Iris pigment epithelial cell (primary cell): ENCODE measurements around the gene TOR1A.

ENCODE experiments used
- DNase-seq: peaks from one replicate; pipeline ENCODE4 v3.0.0-alpha.2; 2011; ENCODE audit warnings: low read depth

Gene TOR1A, protein sequence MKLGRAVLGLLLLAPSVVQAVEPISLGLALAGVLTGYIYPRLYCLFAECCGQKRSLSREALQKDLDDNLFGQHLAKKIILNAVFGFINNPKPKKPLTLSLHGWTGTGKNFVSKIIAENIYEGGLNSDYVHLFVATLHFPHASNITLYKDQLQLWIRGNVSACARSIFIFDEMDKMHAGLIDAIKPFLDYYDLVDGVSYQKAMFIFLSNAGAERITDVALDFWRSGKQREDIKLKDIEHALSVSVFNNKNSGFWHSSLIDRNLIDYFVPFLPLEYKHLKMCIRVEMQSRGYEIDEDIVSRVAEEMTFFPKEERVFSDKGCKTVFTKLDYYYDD

DNA sequence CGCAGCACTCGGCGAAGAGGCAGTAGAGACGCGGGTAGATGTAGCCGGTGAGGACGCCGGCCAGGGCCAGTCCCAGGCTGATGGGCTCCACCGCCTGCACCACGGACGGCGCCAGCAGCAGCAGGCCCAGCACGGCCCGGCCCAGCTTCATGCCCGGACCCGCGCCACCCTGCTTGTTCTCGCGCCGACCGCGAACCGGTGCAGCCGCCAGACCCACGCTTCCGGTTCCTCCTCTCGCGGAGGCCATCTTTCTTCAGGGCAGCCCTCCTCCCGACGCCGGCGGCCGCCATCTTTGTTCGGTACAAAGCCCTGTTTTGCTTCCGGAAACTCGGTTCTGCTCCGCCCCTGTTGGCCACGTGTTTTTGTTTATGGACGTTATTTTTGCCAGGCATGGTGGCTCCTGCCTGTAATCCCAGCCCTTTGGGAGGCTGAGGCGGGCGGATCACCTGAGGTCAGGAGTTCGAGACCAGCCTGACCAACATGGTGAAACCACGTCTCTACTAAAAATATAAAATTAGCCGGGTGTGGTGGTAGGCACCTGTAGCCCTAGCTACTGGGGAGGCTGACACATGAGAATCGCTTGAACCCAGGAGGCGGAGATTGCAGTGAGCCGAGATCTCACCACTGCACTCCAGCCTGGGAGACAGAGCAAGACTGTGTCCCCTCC, at the start of gene TOR1A:
Gene TOR1A (minus strand): TSS at position 202 of the 667 bp plus-strand sequence. CDS start 51 bp downstream, at position 151.
- peak; percentile 94 for DNase-seq

DNA sequence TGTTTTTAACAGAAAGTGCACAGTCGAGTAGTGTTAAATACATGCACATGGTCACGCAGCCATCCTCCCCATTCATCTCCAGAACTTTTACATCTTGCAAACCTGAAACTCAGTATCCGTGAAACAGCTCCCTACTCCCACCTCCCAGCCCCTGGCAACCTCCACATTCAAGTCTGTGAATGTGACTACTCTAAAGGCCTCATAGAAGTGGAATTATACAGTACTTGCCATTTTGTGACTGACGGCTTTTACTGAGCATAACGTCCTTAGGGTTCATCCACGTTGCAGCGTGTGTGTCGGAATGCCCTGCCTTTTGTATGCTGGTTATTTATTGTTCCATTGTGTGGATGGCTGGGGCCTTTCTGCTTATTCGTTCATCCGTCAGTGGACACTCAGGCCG, 47.1 kb upstream of the TOR1A start:
- DNase-seq = no peak

DNA sequence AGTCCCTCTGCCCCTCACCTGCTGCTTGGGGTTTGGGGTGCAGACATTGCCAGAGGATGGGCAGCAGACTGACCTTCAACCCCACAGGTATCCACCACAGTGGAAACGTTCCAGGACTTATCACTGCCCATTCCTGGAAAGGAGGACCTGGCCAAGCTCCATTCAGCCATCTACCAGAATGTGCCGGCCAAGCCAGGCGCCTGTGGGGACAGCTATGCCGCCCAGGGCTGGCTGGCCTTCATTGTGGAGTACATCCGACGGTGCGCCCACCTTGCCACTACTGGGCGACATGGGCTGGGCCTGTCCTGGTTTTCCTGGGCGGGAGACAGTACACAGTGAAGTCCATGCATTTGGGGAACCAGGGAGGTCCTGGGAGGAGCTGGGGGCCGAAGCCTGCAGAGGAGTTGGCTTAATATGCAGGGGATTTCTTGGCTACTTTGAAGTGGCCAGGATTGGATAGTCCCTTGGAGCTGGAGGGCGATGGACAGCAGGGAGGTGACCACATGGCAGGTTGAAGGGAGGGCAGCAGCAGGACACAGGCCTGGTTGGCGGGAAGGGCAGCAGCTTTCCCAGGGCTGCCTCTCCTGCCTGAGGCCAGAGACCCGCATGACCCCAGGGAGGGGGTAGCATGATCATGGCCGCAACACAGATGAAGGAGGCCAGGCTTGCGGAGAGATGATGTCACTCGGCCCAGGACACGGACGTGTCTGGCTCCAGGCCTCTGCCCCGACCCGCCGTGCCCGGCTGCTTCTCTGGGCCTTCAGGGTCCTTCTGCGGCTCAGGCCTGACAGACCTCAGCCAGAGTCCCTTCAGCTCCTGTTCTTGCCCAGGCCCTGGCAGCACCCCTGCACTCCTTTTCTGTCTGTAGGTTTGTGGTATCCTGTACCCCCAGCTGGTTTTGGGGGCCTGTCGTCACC, 45.9 kb upstream of the TOR1A start:
- DNase-seq = no peak

DNA sequence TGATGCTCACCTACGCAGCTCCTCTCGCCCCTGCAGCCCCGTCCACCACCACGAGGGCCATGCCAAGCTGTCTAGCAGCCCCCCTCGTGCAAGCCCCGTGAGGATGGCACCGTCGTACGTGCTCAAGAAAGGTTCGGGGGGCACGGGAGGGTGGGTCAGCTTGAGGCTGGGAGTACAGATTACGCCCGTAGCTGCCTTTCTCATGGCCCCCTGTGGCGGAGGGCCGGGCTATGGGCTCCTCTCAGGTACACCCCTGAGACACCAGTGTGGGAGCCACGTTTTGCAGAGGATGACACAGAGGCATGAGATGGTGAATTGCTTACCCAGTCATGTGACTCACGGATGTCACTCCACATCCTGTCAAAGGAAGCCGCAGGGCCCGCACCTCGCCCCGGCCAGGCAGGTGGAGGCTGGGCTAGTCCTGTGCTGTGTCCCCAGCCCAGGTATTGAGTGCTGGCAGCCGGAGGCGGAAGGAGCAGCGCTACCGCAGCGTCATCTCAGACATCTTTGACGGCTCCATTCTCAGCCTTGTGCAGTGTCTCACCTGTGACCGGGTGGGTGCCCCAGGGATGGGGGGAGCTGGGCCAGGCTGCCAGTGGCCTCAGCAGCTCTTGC, 45.0 kb upstream of the TOR1A start:
- no peak for DNase-seq

DNA sequence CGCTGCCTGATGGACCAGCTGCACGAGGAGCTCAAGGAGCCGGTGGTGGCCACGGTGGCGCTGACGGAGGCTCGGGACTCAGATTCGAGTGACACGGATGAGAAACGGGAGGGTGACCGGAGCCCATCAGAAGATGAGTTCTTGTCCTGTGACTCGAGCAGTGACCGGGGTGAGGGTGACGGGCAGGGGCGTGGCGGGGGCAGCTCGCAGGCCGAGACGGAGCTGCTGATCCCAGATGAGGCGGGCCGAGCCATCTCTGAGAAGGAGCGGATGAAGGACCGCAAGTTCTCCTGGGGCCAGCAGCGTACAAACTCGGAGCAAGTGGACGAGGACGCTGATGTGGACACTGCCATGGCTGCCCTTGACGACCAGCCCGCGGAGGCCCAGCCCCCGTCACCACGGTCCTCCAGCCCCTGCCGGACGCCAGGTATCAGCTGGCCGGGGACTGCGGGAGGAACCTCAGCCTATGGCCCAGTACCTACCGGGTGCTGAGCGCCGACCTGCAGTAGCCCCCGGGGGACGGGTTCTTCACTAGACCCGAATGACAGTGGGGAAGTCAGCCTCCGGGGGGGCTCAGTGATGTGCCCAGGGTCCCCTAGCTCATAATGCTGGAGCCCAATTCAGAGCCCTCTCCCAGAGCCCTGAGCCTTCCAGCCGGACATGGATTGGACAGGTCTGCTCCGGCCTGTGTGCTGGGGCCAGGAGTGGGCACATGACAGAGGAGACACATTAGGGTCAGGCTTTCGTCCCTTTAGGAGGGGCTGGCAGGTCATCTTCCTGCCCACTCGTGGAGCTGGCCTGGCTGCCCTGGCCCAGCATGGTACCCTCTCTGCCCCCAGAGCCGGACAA, 44.3 kb upstream of the TOR1A start:
- DNase-seq = no peak

DNA sequence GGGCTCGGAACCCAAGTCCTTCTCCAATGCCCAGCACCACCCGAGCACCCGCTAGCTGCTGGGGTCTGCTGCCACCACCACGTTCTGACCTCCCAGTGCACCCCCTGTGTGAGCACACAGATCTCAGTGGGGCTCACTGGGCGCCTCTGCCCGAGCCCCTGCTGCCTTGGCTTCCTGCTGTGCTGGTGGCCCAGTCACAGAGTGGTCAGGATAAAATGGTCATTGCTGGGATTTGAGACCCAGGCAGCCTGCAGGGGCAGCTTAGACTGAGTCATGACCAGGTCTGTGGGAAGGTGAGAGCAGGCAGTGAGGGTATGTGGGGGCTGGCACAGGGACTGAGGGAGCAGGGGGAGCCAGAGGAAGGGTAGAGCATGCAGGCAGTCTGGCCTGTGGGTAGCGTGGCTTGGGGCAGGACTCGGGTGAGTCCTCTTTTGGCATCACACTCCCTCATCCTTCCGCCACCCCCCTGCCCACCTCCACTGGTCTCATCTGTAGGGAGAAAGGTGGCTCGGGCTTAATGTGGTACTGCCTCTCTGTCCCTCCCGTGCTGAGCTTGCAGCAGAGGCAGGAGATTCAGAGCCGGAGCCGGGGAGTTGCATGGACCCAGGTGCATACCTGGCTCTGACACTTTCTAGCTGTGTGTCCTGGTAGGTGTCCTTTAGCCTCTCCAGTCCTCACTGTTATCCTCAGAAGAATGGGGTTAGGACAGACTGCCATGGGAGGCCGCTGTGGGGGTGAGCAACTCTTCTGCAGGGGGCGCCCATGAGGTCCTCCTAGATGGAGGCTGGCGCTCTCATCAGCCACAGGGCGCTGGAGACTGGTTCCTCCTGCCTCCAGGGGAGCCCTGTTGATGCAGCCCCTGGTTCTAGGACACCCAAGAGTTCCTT, 43.4 kb upstream of the TOR1A start:
- no peak for DNase-seq

DNA sequence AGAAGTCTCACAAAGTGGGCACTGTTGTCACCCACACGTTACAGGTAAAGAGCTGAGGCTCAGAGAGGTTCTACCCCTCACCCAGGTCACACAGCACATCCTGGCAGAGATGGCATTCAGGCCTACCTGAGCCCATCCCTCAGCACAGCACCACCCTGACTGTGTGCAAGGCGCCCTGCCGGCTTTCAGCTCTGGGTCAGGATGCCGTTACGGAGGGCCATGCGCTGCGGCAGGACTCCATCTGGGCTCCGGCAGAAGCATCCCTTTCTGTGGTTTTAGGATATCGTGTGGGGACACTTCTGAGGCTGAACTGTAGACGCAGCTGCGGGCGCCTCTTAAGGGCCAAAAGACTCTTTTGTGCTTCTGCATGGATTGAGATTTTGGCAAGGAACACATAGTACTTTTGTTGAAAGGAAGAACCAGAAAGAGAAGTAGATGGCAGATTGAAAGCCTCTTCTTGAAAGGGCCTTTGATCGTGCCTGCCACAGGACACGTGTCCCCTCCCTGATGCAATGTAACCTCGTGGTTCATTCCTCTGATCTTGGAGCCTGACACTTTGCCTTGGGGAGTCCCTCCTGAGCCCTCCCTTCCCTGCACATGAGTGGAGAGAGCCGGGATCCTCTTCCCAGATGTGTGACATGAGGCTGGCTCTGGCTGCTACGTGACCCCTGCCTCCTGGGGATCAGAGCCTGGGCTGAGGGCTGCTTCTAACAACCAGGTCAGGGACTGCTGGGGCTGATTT, 42.6 kb upstream of the TOR1A start:
- DNase-seq = no peak

DNA sequence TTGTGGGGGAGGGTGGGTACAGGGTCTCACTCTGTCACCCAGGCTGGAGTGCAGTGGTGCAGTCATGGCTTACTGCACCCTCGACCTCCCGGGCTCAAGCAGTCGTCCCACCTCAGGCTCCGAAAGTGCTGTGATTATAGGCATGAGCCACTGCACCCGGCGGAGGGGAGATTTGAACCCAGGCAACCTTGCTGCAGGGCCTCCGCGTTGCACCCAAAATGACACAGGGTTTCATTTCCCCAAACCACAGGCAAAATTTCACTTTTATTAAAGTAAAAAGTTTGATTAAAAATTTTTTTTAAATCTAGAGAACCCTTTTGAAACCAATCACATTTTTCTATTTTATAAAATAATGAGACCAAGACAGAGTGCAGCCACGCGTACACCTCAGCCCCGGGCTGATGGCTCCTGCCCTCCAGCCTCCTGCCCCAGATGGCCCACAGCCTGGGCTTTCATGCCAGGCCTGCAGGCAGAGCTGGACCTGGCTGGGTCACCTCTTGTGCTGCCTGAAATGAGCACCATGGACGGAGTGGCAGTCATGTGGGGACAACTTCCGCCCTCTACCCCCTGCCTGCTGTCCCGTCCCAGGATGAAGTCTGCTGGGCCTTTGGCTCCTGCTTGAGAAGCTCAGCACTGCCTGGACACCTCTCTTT, 41.9 kb upstream of the TOR1A start:
- no peak for DNase-seq

DNA sequence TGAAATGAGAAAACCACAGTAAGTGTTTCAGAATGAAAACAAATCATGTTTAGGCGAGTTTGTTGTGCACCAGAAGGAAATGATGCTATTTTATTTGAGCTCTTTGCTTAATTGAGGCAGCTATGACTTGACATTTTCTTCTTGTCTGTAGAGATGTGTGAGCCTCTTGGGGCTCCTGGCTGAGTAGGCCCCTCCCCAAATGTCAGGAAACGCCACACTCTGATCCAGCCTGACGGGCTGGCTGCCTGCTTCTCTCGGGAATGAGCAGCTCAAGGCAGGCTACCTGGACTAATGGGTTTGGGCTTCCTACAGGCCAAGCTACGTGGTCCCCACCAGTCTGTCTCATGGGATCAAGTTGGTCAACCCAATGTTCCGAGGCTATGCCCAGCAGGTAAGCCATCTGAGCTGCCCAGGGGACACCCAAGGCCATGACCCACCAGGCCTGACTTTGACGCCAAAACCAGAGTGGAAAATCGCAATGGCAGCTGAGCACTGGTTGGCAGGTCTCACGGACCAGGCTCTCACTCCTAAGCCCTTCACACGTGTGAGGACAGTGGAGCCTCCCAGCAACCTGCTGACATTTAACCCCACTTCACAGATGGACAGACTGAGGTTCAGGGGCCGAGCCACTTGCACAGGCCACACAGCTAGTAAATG, 41.2 kb upstream of the TOR1A start:
- no peak for DNase-seq

DNA sequence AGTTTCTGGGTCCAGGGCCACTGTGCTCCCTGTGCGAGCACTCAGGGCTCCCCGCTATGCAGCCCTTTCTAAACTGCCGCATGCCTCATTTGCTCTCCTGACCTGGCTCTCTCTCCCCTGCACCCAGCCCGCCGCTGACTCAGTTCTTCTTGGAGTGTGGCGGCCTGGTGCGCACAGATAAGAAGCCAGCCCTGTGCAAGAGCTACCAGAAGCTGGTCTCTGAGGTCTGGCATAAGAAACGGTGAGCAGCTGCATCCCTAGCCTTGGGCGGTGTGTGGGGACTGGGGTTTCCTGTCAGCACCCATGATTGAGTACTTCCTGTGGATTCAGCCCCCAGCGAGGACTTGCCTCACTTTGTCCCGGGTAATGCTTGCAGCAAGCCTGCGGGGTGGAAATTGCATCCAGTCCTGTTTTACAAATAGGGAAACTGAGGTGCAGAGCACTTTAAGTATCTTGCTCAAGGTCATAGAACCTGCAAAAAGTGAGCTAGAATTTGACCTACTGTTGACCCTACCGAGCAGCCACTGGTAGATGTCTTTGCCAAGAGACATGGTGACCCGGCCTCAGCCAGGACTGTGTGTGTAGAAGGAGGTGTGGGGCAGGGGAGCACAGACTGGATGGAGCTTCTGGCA, 39.2 kb upstream of the TOR1A start:
- peak; percentile 93 for DNase-seq

DNA sequence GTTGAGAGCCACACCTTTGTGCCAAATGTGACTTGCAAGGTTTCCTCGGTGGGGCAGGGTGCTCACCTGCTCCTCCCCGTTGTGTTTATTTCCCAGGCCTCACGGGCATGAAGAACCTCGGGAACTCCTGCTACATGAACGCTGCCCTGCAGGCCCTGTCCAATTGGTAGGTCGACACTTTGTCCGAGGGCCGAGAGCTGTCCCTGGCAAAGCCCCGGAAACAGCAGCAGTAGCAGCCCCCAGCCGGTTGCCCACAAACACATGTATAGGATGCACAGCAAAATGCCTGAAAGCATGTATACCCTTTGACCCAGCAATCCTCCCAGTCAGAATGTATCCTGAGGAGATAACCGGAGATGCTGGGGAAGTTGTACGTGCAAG, 37.5 kb upstream of the TOR1A start:
- DNase-seq = no peak

DNA sequence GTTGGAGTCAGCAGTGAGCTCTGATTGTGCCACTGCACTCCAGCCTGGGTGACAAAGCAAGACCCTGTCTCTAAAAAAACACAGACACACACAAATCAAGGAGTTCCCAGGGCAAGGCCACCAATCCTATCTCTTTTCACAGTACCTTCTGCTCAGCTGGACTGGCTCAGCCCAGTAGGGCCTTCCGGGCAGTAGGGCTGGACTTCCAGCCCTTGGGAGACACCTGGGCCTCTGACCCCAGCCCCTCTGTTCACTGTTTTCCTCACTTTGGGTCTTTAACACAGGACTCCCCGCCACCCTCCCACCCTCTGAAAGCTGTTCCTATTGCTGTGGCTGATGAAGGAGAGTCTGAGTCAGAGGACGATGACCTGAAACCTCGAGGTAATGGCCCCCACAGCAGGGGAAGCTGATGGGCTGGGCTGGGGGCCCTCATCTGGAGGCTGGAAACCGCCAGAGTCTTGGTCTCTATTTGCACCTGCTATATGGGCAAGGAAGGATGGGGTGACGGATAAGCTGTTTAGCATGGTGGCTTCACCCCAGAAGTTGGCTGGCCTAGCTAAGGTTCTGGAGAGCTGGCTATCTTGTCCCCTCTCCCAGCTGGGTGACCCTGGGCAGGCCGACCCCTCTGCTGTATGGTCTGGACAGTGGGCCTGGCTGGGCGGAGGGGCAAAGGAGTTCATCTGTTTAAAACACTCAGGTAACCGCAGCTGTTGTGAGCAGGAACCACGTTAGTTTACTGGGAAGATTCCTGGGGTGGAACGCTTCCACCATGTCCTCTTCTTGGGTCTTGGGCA, 36.9 kb upstream of the TOR1A start:
- no peak for DNase-seq

DNA sequence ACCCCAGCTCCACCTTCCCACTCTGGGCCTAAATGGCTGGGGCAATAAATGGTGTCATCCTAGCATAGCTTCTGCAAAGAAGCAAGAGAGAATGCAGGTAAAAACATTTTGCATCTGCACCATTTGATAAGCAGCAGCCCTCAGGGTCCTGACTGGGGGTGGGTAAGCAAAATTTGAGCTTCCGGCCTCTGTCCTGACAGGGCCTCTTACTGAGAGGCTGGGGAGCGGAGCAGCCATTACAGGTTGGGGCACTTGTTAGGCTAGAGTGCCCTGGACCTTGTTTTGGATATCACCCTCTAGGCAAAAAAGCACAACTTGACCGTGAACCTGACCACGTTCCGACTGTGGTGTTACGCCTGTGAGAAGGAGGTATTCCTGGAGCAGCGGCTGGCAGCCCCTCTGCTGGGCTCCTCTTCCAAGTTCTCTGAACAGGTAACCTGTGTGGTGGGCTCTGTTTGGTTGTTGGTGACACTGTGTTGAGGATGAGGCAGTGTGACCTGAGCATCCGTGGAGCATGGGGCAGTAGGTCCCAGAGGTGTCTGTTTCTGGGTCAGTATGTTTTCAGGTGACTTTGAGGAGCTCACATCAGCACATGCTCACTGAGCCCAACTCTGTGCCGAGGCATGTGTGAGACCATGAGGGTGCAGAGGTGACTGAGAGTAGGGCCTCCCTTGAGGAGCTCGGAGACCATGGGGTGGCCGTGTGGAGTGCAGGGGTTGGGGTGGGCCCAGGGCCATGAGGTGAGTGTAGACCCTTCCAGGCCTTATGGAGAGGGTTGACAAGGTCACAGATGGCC, 34.4 kb upstream of the TOR1A start:
- DNase-seq = no peak

DNA sequence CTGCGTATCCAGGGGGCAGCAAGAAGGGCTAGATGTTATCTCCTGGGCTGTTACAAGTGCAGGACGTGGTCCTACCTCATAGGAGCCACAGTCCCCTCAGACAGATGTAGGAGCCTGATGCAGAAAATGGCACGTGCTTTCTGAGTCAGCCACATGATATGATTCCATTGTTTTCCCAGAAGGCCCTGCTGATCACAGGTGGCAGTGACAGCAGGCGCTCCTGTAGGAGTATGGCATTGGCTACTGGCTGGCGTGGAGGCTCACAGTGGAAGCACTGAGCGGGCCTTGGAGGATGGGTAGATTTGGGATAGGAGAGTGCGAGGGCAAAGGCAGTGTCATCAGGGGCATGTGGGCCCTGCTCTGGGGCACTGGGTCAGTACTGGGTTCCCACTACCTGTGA, 33.3 kb upstream of the TOR1A start:
- DNase-seq = no peak

DNA sequence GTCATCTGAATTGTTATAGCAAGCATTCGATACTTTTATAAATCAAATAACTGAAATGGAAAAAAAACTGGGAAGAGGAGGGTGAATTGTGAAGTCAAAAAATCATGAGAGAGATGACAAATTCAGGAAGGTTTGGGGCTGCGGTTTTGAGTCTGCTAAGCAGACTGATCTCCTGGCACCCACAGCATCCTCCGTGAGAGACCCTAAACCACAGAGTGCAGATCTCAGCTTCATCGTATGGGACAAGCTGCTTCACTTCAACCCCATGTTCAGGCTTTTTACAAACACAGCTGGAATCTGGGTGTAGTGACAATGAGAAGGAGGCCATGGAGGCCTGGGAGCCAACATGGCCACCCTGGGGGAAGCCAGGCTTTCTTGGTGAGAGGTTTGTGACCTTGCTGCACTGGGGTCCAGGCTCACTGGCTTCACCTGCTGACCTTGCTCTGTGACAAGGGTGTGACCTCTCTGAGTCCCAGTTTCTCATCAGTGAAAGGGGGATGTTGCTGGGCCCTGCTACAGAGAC, 30.7 kb upstream of the TOR1A start:
- DNase-seq = no peak

DNA sequence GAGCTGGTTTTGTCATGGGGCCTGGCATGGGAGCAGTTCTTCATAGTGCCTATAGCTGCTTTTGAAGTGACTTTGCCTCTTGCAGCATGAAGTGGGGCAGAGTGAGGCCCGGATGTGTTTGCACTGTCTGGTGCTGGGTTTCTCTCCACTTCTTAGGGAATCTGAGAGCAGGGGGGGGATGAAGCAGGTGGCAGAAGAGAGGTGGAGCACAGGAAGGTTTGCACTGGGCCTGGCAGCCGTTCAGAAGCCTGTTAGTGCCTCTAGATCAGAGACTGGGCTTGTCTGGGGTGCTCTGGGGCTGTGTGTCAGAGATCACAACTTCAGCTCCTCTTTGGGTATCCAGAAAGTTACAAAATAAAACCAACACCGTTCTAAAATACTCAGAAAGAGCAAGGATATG, 29.7 kb upstream of the TOR1A start:
- no peak for DNase-seq
